Measurements from ENCODE around the gene ZNF385C.

GRCh38 chr17:42002175-42002791 is 96.0 kb downstream of the ZNF385C start:
- TF ChIP-seq EZH2 (IDR thresholded peaks at IDR 0.05; ENCODE audit: borderline replicate concordance, low read depth, low read length, severe bottlenecking) (no peak), CTCF (IDR thresholded peaks at IDR 0.05; ENCODE audit: borderline replicate concordance, extremely low read depth, low read length, poor library complexity, severe bottlenecking) (no peak)
